ENCODE data around the gene KRTAP1-5.
"Not testable (repeated sequence)": the region's sequence is repeated elsewhere in the genome, so short reads cannot be mapped to it uniquely, and the experiment has no call there.

Gene KRTAP1-5

GRCh38 chr17:41063449-41063848 lies 36.4 kb upstream of the KRTAP1-5 start:
- TF ChIP-seq CTCF (IDR thresholded peaks at IDR 0.05) = no peak
- H3K79me2 ChIP-seq = no peaks in the 10 kb centered on the region
- H3K4me2 ChIP-seq (ENCODE audit: low read length) = no peak overlapping the region
- no peaks in the 10 kb centered on the region for H3K27me3 ChIP-seq (ENCODE audit: control insufficient read depth, insufficient read depth, low read length)
- H3K36me3 ChIP-seq (ENCODE audit: control insufficient read depth, insufficient read depth, low read length) = no peaks in the 10 kb centered on the region
- no peaks in the 10 kb centered on the region for H3K9me3 ChIP-seq (ENCODE audit: control insufficient read depth, low read length)
- H3K4me3 ChIP-seq (ENCODE audit: low read depth, low read length) = no peak overlapping the region
- H3K27ac ChIP-seq = no peak overlapping the region
- H2AFZ ChIP-seq = no peak overlapping the region
- no peak overlapping the region for H3K9ac ChIP-seq
- no peaks in the 10 kb centered on the region for H3K4me1 ChIP-seq

- no peak overlapping the region for H3K4me3 ChIP-seq (ENCODE audit: low read depth, low read length)
- H3K9ac ChIP-seq = no peak overlapping the region
- H3K36me3 ChIP-seq (ENCODE audit: control insufficient read depth, insufficient read depth, low read length) = no peaks in the 10 kb centered on the region
- H3K27ac ChIP-seq = no peak overlapping the region
- no peaks in the 10 kb centered on the region for H3K4me1 ChIP-seq
- no peak overlapping the region for H3K4me2 ChIP-seq (ENCODE audit: low read length)
- no peak for TF ChIP-seq CTCF (IDR thresholded peaks at IDR 0.05)
- H3K27me3 ChIP-seq (ENCODE audit: control insufficient read depth, insufficient read depth, low read length) = no peaks in the 10 kb centered on the region
- no peaks in the 10 kb centered on the region for H3K79me2 ChIP-seq
- H3K9me3 ChIP-seq (ENCODE audit: control insufficient read depth, low read length) = no peaks in the 10 kb centered on the region
- H2AFZ ChIP-seq = no peak overlapping the region
Observed at GRCh38 chr17:41061964-41062363, 35.0 kb upstream of the KRTAP1-5 start.

DNA sequence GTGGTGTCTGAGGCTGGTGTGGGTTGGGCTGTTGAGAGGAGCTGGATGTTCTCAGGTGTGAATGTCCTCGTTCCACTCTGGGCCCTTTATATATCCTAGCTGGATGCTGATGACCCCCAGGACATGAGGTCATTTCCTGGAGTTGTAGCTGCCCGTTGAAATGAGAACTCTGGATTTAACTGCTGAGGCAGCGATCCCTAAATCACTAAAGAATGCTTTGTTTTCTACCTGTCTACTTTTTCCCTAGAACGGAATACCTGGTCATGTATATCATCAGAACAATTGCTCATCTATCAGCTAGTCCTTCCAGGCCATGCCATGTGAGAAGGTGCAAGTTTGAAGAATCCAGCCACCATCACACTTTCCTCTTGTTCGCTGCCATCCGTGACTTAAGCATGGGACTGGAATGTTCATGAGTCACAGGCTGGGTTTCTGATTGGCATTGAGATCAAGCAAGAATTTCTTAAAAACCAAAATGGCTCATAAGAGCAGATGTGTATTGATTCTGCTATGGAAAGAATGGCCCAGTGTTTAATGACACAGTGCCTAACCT lies 33.1 kb upstream of the KRTAP1-5 start, which contains the start of gene KRTAP2-3:
TSS of gene KRTAP2-3 (minus strand) at position 63 of the 553 bp plus-strand sequence. CDS start 64 bp downstream, outside the sequence.
- H3K4me3 ChIP-seq (ENCODE audit: low read depth, low read length) = no peak within 1 kb of the TSS
- H3K4me1 ChIP-seq = no peaks in the 10 kb centered on the region
- H3K4me2 ChIP-seq (ENCODE audit: low read length) = no peak within 1 kb of the TSS
- H2AFZ ChIP-seq = no peak within 1 kb of the TSS
- no peak for TF ChIP-seq CTCF (IDR thresholded peaks at IDR 0.05)
- H3K27ac ChIP-seq = no peak within 1 kb of the TSS
- H3K79me2 ChIP-seq = no peaks in the 10 kb centered on the region
- no peaks in the 10 kb centered on the region for H3K36me3 ChIP-seq (ENCODE audit: control insufficient read depth, insufficient read depth, low read length)
- H3K9ac ChIP-seq = no peak within 1 kb of the TSS
- no peaks in the 10 kb centered on the region for H3K27me3 ChIP-seq (ENCODE audit: control insufficient read depth, insufficient read depth, low read length)
- no peaks in the 10 kb centered on the region for H3K9me3 ChIP-seq (ENCODE audit: control insufficient read depth, low read length)

GRCh38 chr17:41059276-41060051 lies 32.5 kb upstream of the KRTAP1-5 start:
- H3K79me2 ChIP-seq; H3K27me3 ChIP-seq (ENCODE audit: control insufficient read depth, insufficient read depth, low read length); H3K27ac ChIP-seq; H3K4me2 ChIP-seq (ENCODE audit: low read length); H3K9me3 ChIP-seq (ENCODE audit: control insufficient read depth, low read length); H3K9ac ChIP-seq; H3K4me1 ChIP-seq; H2AFZ ChIP-seq; H3K36me3 ChIP-seq (ENCODE audit: control insufficient read depth, insufficient read depth, low read length); H3K4me3 ChIP-seq (ENCODE audit: low read depth, low read length): not testable (repeated sequence)

DNA sequence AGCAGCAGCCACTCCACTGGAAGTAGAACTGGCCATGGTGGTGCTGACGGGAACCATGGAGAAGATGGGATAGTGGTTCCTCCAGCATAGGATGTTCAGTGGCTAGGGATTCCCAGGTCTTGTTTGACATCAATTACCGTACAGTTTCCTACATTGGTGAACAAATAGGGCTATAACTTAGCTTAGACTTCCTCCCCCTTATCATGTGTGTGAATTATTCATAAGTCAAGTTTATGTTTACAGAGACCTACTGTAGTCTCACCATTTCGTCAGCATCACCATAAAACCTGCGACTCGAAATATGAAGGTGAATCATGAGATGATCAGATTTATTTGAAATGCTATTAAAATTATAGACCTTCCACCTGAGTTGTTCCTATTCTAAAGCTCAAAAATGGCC lies 31.7 kb upstream of the KRTAP1-5 start:
- no peak for TF ChIP-seq CTCF (IDR thresholded peaks at IDR 0.05)
- no peaks in the 10 kb centered on the region for H3K4me1 ChIP-seq

More for the DNA sequence above, 31.7 kb upstream of the KRTAP1-5 start:
- no peak overlapping the region for H3K4me2 ChIP-seq (ENCODE audit: low read length)
- H3K27me3 ChIP-seq (ENCODE audit: control insufficient read depth, insufficient read depth, low read length) = no peaks in the 10 kb centered on the region
- no peak overlapping the region for H3K4me3 ChIP-seq (ENCODE audit: low read depth, low read length)
- H3K9me3 ChIP-seq (ENCODE audit: control insufficient read depth, low read length) = no peaks in the 10 kb centered on the region
- H3K36me3 ChIP-seq (ENCODE audit: control insufficient read depth, insufficient read depth, low read length) = no peaks in the 10 kb centered on the region
- no peak overlapping the region for H3K27ac ChIP-seq
- H3K79me2 ChIP-seq = no peaks in the 10 kb centered on the region
- H3K9ac ChIP-seq = no peak overlapping the region
- no peak overlapping the region for H2AFZ ChIP-seq
